A673 (cell line): ENCODE data around the gene TMEM132C. TPM values are rescaled to one million over a fixed set of nuclear protein-coding genes. Genes with fewer than 3 reads are reported as not detected.

ENCODE experiments used
- BruUV-seq: library from RNA; stranded (reverse); fragments of 400-500 nt; replicated peaks from 2 replicates; lab custom pipeline; 2021; lab: Mats Ljungman, UMichigan
- CTCF ChIA-PET: fragments of 300-600 bp; sonication (Branson Sonifier 250); formaldehyde crosslinking; loops from one replicate; lab custom pipeline; 2022; ENCODE audit warnings: antibody characterized with exemption; lab: Charles Lee
- POLR2A ChIA-PET: fragments of 300-600 bp; sonication (Branson Sonifier 250); formaldehyde crosslinking; loops from one replicate; lab custom pipeline; 2022; ENCODE audit warnings: antibody characterized with exemption; ENCODE audit not compliant: low non-redundant PET; lab: Charles Lee
- DNase-seq: peaks from one replicate; pipeline ENCODE4 v3.0.0-alpha.2; 2015; ENCODE audit warnings: low spot score
- H3K27ac ChIP-seq: fragments of 200-600 bp; sonication (generic); 2 replicates; pipeline ENCODE4 v1.5.1; 2016; ENCODE audit warnings: mixed run types, low read depth, mild to moderate bottlenecking, mixed read lengths, antibody characterized with exemption, low read length; ENCODE audit not compliant: poor library complexity, severe bottlenecking
- H3K27me3 ChIP-seq: fragments of 200-600 bp; sonication (generic); replicated peaks from 2 replicates; pipeline ENCODE4 v1.6.1; 2017; ENCODE audit warnings: mixed run types, low read depth, mild to moderate bottlenecking, mixed read lengths, antibody characterized with exemption, low read length; ENCODE audit not compliant: insufficient read depth, poor library complexity
- H3K36me3 ChIP-seq: fragments of 200-600 bp; sonication (generic); 2 replicates; pipeline ENCODE4 v1.6.1; 2016; ENCODE audit warnings: mixed run types, mild to moderate bottlenecking, mixed read lengths, antibody characterized with exemption, low read length; ENCODE audit not compliant: insufficient read depth, poor library complexity, severe bottlenecking
- H3K4me1 ChIP-seq: fragments of 200-600 bp; sonication (generic); 2 replicates; pipeline ENCODE4 v1.6.1; 2017; ENCODE audit warnings: mixed run types, mild to moderate bottlenecking, mixed read lengths, antibody characterized with exemption, low read length; ENCODE audit not compliant: insufficient read depth, poor library complexity, severe bottlenecking
- H3K4me3 ChIP-seq: fragments of 200-600 bp; sonication (generic); 2 replicates; pipeline ENCODE4 v1.5.1; 2016; ENCODE audit warnings: low read depth, mixed run types, mild to moderate bottlenecking, mixed read lengths, low read length; ENCODE audit not compliant: poor library complexity, severe bottlenecking
- H3K9me3 ChIP-seq: fragments of 200-600 bp; sonication (generic); 2 replicates; pipeline ENCODE4 v1.6.1; 2016; ENCODE audit warnings: mixed run types, low read depth, mild to moderate bottlenecking, mixed read lengths, antibody characterized with exemption, low read length; ENCODE audit not compliant: poor library complexity, severe bottlenecking
- EZH2 ChIP-seq: fragments of 200-600 bp; sonication (generic); IDR thresholded peaks from 2 replicates; pipeline ENCODE4 v1.6.1; 2017; ENCODE audit warnings: borderline replicate concordance, low read depth, mild to moderate bottlenecking, mixed read lengths, antibody characterized with exemption, low read length; ENCODE audit not compliant: poor library complexity, severe bottlenecking
- intact Hi-C: fragments of 100-400 bp; cut with micrococcal nuclease; formaldehyde crosslinking; loops from one replicate; pipeline ENCODE4 v1.10.0; 2022; ENCODE audit not compliant: unreplicated experiment
- total RNA-seq: library from RNA; stranded (reverse); gene quantifications from 2 replicates; pipeline ENCODE4 v1.2.3, GENCODE V29; 2021
- TF ChIP-seq, protein P1 (sequence below): fragments of 300-800, 200-600 bp; sonication (generic); conservative IDR thresholded peaks from 2 replicates; pipeline ENCODE4 v1.5.1; 2017; ENCODE audit warnings: low read depth, mild to moderate bottlenecking, antibody characterized with exemption, low read length, moderate library complexity, mixed read lengths

The TMEM132C gene
- total RNA-seq, 1 experiment from 2014 or later = not detected

DNA sequence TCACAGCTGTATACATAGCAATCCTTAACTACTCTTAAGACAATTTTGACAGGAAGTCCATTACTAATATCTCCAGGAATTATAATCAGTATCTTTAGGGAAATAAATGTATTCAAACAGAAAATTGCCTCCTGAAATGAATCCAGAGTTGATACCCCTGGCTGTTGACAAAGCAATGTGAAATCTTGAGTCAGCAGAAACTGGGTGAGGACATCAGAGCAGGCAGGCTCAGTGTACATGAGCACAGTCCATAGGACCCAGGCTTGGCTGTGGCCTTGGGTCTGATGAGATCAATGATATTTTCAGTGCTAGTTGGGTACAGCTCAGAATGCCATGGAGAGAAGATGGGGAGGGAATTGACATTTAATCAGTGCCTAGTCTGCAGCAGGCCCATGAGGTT lies 405.5 kb downstream of the TMEM132C start:
- no peak overlapping the region for H3K4me3 ChIP-seq
- no peaks in the 10 kb centered on the region for H3K9me3 ChIP-seq
- ChIA-PET POLR2A (no interaction called here), CTCF (no interaction called here)
- no TSS peak for BruUV-seq
- DNase-seq = no peak
- H3K36me3 ChIP-seq = no peaks in the 10 kb centered on the region
- H3K4me1 ChIP-seq = no peaks in the 10 kb centered on the region
- no peak for TF ChIP-seq EZH2
- TF ChIP-seq, protein P1, sequence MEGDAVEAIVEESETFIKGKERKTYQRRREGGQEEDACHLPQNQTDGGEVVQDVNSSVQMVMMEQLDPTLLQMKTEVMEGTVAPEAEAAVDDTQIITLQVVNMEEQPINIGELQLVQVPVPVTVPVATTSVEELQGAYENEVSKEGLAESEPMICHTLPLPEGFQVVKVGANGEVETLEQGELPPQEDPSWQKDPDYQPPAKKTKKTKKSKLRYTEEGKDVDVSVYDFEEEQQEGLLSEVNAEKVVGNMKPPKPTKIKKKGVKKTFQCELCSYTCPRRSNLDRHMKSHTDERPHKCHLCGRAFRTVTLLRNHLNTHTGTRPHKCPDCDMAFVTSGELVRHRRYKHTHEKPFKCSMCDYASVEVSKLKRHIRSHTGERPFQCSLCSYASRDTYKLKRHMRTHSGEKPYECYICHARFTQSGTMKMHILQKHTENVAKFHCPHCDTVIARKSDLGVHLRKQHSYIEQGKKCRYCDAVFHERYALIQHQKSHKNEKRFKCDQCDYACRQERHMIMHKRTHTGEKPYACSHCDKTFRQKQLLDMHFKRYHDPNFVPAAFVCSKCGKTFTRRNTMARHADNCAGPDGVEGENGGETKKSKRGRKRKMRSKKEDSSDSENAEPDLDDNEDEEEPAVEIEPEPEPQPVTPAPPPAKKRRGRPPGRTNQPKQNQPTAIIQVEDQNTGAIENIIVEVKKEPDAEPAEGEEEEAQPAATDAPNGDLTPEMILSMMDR = no peak
- peaks cover 39% of the 10 kb centered on the region for H3K27me3 ChIP-seq
- H3K27ac ChIP-seq = no peak overlapping the region
- intact Hi-C loops = no loop called here

DNA sequence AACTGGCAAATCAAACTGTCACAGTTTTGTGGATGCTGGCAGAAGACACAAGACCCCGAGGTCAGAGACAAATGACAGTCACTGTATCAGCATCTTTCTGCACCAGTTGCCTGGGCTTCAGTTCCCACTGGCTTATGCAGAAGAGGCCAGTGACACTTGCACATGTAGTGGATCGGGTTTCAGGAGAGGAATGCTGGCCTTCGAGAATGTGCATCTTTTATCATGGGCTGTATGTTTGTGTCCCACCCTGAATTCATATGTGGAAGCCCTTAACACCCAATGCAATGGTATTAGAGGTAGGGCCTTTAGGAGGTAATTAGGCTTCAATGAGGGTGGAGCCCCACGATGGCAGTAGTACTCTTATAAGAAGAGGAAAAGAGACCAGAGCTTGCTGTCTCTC lies 405.9 kb downstream of the TMEM132C start:
- Histone ChIP-seq H3K27ac (no peak overlapping the region), H3K9me3 (no peaks in the 10 kb centered on the region), H3K36me3 (no peaks in the 10 kb centered on the region), H3K27me3 (peaks cover 42% of the 10 kb centered on the region), H3K4me3 (no peak overlapping the region), H3K4me1 (no peaks in the 10 kb centered on the region)
- ChIA-PET CTCF (no interaction called here), POLR2A (no interaction called here)
- TF ChIP-seq EZH2 = no peak
- TF ChIP-seq, protein P1 = no peak
- BruUV-seq = no TSS peak
- intact Hi-C loops = no loop called here
- no peak for DNase-seq

DNA sequence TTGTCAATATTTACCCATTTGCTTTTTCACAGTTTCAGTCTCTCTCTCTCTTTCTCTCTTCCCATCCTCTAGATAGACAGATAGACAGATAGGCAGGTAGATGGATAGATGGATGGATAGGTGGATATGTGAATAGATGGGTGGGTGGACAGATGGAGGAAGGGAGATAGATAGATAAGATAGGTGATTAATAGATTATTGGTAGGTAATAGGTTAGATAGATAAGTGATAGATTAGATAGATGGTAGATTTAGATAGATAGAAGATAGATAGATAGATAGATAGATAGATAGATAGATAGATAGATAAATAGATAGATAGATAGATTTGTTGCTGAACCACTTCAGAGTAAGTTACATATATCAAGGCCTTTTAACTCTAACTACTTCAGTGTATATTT lies 408.6 kb downstream of the TMEM132C start:
- no TSS peak for BruUV-seq
- Histone ChIP-seq H3K9me3 (no peaks in the 10 kb centered on the region), H3K4me3 (no peak overlapping the region), H3K27ac (no peak overlapping the region), H3K27me3 (peaks cover 46% of the 10 kb centered on the region), H3K4me1 (no peaks in the 10 kb centered on the region), H3K36me3 (no peaks in the 10 kb centered on the region)
- ChIA-PET POLR2A (no interaction called here), CTCF (no interaction called here)
- no peak for DNase-seq
- intact Hi-C loops = no loop called here
- no peak for TF ChIP-seq EZH2
- TF ChIP-seq, protein P1 = no peak
